NCI-H510A treated with DMSO at 0.1 percent for 48 hours (cell line): ENCODE data around the gene PDE6H.
A peak's percentile ranks its signal among the peaks of the same experiment; 100 is the strongest.

ENCODE experiments used
- DNase-seq: peaks from one replicate; lab custom pipeline; 2025; lab: John Stamatoyannopoulos, UW

Gene PDE6H

DNA sequence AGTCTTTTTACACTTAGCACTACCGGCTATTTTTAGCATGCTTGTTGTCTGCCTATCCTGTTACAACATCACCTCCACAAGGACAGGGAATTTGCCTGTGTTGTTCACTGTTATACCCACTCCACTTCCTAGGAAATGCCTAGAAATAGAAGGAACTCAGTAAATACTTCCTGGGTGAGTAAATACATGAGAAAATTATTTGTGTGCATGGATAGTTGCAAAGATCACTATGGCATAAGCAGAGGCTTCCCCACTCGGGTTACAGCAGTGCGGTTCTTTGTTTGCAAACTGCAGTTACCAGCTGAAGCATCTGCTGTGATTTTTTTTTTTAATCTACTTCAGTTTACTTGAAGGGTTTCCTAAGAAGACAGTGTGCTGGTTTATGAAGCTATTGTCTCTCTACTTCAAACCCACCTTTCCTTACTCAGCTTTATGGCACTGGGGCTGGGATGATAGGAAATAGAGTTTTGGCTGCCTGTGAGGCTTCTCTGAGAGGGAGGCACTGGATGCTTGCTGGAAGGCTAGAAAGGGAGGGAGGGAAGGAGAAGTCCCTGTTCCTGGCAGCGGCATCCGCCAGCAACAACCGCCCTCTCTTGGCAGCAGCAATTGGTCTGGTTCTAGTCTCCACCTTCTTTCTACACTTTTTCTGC lies 29.0 kb downstream of the PDE6H start:
- DNase-seq: peak; percentile 11

GRCh38 chr12:15004421-15004820 lies 31.6 kb downstream of the PDE6H start:
- DNase-seq: no peak

DNA sequence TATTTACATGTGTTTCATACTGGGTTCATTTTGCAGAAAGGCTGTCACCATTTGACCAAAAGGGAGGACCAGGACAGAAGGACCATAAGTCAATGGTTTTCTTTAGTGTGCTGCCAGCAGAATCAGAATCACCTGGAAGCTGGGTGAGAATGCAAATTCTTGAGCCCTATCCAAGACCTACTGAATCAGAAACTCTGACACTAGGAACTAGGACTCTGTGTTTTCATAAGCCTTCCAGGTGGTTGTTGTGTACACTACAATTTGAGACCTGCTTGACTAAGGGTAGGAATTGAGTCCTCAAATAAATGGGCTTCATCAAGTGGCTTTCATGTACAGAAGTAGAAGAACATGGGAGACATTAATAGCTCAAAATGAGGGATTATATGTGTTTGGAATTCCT lies 32.2 kb downstream of the PDE6H start:
- DNase-seq: no peak

DNA sequence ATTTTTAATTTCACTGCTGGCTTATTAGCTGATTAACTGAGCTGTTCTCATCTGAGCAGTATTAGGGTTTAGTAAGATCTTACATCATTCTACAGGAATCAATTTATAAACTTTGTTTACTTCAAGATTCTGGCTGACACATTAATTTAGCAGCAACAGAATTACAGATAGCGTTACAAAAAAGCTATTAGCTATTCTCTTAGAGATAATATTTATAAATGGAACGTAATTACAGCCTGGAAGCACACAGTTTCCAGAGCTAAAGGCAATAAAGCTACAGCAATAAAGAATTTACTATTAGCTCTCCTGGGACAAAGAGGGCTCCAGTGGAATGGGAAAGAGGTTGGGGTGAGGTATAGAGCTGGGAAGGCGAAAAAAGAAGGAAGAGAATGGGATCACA lies 34.7 kb downstream of the PDE6H start:
- DNase-seq: no peak

DNA sequence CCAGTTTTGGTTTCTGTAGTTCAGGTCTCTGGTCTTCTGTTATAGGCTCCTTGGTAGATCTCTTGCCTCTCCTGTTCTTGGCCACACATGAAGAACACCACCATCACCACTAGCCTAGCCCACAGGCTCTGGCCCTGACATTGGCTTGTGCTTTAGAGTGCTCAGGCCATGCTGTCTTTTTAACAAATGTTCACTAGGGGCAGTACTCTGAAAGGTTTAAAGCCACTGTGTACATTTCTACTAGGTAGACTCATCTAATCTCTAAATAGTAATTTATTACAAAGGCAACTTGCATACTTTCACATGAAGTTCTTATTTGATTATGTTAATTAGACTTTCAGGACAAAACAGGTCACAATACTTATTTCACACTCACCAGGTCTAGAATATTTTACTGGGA lies 38.3 kb downstream of the PDE6H start:
- DNase-seq: no peak

DNA sequence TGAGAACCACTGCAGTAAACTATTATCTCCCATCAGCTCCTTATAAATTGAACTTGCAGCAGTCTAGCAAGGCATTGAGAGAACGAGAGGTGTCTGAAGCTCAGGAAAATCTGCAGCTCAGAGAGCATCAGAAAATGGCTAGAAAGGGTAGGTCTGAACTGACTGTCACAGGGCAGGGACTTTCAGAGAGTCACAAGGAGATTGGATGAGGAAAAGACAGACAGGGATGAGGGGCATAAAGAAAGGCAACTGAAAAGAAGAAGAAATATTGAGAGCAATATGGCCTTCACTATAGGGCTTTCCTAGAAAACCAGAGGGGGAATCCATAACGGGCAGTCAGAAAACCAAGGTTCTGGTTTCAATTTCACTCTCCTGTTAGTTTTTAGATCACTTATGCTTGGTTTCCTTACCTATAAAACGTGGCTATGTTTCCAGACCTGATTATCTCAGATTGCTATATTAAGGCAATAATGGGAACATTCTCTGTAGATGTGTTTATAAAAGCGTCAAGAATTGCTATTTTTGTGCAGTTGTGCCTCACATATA lies 40.9 kb downstream of the PDE6H start:
- no peak for DNase-seq

DNA sequence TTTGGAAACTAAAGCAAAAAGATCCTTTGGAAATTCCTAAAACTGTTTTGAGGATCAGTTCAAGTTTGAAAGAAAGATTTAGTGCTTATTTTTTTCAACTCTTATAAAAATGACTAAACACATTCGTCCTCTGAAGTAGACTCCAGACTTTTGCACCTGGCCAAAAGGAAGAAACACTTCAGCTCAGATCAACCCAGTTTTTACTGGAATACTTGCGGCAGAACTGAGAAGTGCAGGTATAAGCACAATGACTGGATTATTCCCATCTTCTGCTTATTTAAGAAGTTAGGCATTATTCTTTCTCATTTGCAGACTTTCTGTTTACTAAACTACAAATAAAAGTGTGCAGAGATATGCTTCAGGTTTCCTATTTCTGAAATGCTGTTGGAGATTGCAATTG lies 41.9 kb downstream of the PDE6H start:
- no peak for DNase-seq

GRCh38 chr12:15015121-15015520 lies 42.3 kb downstream of the PDE6H start:
- no peak for DNase-seq

DNA sequence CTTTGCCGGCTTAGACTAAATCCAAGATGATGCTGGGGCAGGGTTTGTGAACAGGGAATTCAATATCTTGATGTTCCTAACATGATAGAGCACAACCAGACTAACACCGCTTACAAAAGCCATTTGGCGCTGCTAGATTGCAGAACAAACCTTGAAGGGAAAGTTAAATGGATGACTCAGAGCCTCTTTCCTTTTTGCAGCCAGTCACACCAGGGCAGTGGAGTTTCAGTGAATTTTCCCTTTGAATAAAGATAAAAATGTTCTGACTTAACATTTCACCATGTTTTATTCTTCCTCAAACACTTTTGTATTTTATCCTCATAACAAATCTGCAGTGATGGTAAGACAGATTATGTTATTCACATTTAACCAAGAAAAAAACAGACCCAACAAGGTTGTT lies 47.3 kb downstream of the PDE6H start:
- no peak for DNase-seq
